Fibroblast of peridontal ligament (primary cell): Measurements from ENCODE around the gene RCOR1.

Experiments
- DNase-seq: peaks from one replicate; pipeline ENCODE4 v3.0.0-alpha.2; 2010; ENCODE audit errors: extremely low read depth

RCOR1 gene

GRCh38 chr14:102776761-102777710 is 184.6 kb downstream of the RCOR1 start, which contains the start of gene TRAF3:
TRAF3 (plus strand) TSS chr14:102777449; CDS start chr14:102870202, 92,753 bp downstream.
- DNase-seq: peak; percentile 65

- DNase-seq: no peak
These were observed 185.4 kb downstream of the RCOR1 start for GRCh38 chr14:102777711-102778337.

GRCh38 chr14:102778338-102779083 is 186.1 kb downstream of the RCOR1 start:
- DNase-seq: peak; percentile 63

GRCh38 chr14:102779084-102779462 is 186.6 kb downstream of the RCOR1 start:
- DNase-seq: no peak

GRCh38 chr14:102779574-102780315 is 187.3 kb downstream of the RCOR1 start:
- no peak for DNase-seq
